Astrocyte (in vitro differentiated cells and primary cell): ENCODE measurements around the gene SCUBE1.

Experiments used
- EZH2 ChIP-seq: IDR thresholded peaks from 2 replicates; pipeline ENCODE4 v1.6.1; 2012; ENCODE audit warnings: mild to moderate bottlenecking, low read length, inconsistent platforms; ENCODE audit not compliant: insufficient read depth
- TF ChIP-seq, protein P1 (sequence below): IDR thresholded peaks from 2 replicates; pipeline ENCODE4 v1.5.1; 2011; ENCODE audit warnings: low read depth, mild to moderate bottlenecking, inconsistent platforms, low read length, moderate library complexity; ENCODE audit not compliant: insufficient read depth

GRCh38 chr22:43230971-43231723 lies 112.0 kb downstream of the SCUBE1 start:
- TF ChIP-seq, protein P1, sequence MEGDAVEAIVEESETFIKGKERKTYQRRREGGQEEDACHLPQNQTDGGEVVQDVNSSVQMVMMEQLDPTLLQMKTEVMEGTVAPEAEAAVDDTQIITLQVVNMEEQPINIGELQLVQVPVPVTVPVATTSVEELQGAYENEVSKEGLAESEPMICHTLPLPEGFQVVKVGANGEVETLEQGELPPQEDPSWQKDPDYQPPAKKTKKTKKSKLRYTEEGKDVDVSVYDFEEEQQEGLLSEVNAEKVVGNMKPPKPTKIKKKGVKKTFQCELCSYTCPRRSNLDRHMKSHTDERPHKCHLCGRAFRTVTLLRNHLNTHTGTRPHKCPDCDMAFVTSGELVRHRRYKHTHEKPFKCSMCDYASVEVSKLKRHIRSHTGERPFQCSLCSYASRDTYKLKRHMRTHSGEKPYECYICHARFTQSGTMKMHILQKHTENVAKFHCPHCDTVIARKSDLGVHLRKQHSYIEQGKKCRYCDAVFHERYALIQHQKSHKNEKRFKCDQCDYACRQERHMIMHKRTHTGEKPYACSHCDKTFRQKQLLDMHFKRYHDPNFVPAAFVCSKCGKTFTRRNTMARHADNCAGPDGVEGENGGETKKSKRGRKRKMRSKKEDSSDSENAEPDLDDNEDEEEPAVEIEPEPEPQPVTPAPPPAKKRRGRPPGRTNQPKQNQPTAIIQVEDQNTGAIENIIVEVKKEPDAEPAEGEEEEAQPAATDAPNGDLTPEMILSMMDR = peak; percentile 78
- no peak for TF ChIP-seq EZH2
